Choroid plexus epithelial cell (primary cell): ENCODE measurements around the gene MARK4.

Experiments used
- DNase-seq: peaks from one replicate; pipeline ENCODE4 v3.0.0-alpha.2; 2010; ENCODE audit warnings: low read depth
- H3K4me3 ChIP-seq: 2 replicates; pipeline ENCODE4 v1.5.1; 2011; ENCODE audit warnings: low read depth, mild to moderate bottlenecking, control low read depth, low read length, moderate library complexity
- TF ChIP-seq, protein P1 (sequence below): conservative IDR thresholded peaks from 2 replicates; pipeline ENCODE4 v1.5.1; 2011; ENCODE audit warnings: low read depth, mild to moderate bottlenecking, control low read depth, inconsistent platforms, low read length, moderate library complexity

Gene MARK4

DNA sequence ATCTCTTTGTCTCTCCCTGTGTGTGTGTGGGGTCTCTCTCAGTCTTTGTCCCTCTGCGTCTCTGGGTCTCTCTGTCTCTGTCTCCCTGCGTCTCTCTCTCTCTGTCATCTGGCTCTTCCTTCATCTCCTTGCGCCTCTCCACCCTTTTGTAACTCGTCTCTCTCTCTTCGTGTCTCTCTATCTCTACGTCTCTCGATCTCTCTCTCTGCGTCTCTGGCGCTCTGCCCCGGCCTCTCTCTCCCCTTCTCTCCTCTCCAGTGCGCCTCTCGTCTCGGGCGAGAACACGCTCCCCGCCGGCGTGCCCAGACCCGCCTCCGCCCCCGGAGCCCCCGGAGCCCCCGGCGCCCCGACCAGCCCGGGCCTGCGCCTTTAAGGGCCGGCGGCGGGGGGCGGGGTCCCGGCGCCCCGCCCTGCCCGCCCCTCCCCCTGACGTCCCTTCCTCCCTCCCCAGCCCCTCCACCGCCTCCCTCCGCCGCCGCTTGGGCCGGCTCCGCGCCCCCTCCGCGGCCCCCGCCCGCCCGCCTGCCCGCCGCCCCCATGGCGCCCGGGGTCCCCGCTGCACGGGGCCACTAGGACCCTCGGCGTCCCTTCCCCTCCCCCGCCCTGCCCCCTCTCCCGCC is at the start of gene MARK4:
Gene MARK4 (plus strand): TSS at position 440 of the 620 bp plus-strand sequence. CDS start 318 bp downstream, outside the sequence.
- TF ChIP-seq, protein P1, sequence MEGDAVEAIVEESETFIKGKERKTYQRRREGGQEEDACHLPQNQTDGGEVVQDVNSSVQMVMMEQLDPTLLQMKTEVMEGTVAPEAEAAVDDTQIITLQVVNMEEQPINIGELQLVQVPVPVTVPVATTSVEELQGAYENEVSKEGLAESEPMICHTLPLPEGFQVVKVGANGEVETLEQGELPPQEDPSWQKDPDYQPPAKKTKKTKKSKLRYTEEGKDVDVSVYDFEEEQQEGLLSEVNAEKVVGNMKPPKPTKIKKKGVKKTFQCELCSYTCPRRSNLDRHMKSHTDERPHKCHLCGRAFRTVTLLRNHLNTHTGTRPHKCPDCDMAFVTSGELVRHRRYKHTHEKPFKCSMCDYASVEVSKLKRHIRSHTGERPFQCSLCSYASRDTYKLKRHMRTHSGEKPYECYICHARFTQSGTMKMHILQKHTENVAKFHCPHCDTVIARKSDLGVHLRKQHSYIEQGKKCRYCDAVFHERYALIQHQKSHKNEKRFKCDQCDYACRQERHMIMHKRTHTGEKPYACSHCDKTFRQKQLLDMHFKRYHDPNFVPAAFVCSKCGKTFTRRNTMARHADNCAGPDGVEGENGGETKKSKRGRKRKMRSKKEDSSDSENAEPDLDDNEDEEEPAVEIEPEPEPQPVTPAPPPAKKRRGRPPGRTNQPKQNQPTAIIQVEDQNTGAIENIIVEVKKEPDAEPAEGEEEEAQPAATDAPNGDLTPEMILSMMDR: no peak
- peak within 1 kb of the TSS; percentile 76 for H3K4me3 ChIP-seq
- DNase-seq: peak; percentile 46

DNA sequence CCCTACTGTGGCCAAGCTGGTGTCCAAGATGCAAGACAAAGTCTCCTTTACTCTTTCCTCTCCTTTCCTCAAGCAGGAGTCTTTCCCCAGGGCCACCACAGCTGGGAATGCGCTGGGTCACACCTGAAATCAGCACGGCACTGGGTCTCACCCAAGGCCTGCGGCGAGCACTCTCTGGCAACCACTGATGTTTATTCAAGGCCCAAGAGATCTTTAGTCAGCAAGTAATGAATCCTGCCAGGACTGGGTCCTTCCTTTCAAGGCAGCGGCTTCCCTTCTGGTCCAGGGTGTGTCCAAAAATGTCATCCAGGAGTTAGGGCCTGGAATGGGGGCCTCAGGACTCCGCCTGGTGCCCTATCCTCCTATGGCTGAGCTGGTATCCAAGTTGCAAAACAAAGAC is 48.4 kb upstream of the MARK4 start:
- H3K4me3 ChIP-seq: no peak overlapping the region
- DNase-seq: no peak
- TF ChIP-seq, protein P1: no peak

DNA sequence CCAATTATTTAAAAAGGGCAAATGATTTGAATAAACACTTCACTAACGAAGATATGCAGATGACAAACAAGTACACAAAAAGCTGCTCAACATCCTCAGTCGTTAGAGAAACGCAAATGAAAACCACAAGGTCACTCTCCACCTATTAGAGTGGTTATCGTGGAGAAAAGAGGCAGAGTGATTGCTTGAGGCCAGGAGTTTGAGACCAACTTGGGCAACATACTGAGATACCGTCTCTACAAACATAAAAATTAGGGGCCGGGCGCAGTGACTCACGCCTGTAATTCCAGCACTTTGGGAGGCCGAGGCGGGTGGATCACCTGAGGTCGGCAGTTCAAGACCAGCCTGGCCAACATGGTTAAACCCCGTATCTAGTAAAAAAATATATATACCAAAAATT is 45.3 kb upstream of the MARK4 start:
- no peak overlapping the region for H3K4me3 ChIP-seq
- DNase-seq: no peak
- TF ChIP-seq, protein P1: no peak

DNA sequence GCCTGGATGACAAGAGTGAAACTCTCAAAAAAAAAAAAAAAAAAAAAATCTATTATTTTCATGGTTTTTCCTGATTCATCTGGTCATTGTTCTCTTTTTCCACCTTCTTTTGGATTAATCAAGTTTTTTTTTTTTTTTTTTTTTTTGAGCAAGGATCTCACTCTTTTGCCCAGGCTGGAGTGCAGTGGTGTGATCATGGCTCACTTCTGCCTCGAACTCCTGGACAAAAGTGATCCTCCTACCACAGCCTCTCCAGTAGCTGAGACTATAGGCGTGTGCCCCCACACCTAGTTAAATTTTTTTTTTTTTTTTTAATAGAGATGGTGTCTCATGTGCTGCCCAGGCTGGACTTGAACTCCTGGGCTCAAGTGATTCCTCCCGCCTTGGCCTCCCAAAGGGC is 44.7 kb upstream of the MARK4 start:
- H3K4me3 ChIP-seq: no peak overlapping the region
- DNase-seq: no peak
- TF ChIP-seq, protein P1: no peak

DNA sequence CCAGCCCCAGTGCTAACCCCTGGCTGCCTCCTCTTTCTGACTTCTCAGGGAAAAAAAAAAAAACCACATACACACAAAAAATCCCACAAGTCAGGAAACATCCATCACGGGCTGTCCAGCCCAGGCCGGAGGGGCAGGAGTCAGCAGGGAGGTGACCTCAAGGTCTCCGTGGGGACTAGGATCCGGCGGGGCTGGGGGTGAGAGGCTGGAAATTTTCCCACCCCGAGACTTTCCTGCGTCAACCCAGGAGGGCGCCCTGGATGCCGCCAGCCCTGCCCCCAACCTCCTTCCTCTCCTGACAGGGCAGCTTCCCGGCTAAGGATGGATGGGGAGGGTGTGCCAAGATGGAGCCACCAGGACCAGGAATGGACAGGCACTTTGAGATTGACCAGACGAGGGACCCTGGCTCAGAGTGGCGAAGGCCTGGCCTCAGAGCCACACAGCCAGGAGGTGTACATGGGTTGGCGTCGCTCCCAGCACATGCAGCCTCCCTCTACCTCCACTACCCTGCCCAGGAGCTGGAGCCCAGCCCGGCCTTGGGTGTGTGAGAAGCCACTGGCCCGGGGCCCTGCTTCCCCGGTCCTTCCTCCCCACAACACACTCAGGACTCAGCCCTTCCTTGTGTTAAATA is 39.2 kb upstream of the MARK4 start:
- TF ChIP-seq, protein P1: no peak
- DNase-seq: peak; percentile 7
- H3K4me3 ChIP-seq: no peak overlapping the region

DNA sequence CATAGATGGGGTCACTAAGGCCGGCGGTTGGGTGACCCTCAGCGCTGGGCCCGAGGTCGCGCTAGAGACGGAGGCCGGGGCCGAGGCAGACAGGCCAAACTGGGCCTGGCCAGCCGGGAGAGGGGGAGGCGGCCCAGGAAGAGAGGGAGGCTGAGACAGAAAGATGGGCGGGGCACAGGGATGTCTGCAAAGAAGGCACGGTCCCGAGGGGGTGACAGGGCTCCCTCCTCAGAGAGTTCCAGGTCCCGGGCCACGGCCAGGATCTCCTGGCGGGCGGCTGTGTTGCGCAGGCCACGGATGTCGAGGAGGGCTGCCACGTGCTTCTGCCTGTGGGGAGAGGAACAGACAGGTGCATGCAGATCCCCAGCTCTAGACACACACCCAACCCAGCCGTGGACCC is 38.0 kb upstream of the MARK4 start:
- TF ChIP-seq, protein P1: no peak
- DNase-seq: no peak
- H3K4me3 ChIP-seq: no peak overlapping the region
